Activated naive CD4-positive, alpha-beta T cell treated with anti-CD3 and anti-CD28 coated beads, Interleukin-2, amount 50 U/mL, for 24 hours (primary cell): ENCODE data around the gene PSMD11.
A peak's percentile ranks its signal among the peaks of the same experiment; 100 is the strongest.

Source experiments
- H3K27ac Mint-ChIP-seq: one replicate; pipeline ENCODE4 v1.8.0; 2021; ENCODE audit warnings: mild to moderate bottlenecking, mixed read lengths
- H3K27me3 Mint-ChIP-seq: one replicate; pipeline ENCODE4 v1.8.0; 2021; ENCODE audit warnings: mixed read lengths
- H3K36me3 Mint-ChIP-seq: one replicate; pipeline ENCODE4 v1.8.0; 2021; ENCODE audit warnings: mixed read lengths
- H3K4me1 Mint-ChIP-seq: one replicate; pipeline ENCODE4 v1.8.0; 2021; ENCODE audit warnings: mixed read lengths
- H3K4me3 Mint-ChIP-seq: one replicate; pipeline ENCODE4 v1.8.0; 2021; ENCODE audit warnings: mild to moderate bottlenecking, mixed read lengths
- H3K9me3 Mint-ChIP-seq: one replicate; pipeline ENCODE4 v1.8.0; 2021; ENCODE audit warnings: mixed read lengths

Gene PSMD11

DNA sequence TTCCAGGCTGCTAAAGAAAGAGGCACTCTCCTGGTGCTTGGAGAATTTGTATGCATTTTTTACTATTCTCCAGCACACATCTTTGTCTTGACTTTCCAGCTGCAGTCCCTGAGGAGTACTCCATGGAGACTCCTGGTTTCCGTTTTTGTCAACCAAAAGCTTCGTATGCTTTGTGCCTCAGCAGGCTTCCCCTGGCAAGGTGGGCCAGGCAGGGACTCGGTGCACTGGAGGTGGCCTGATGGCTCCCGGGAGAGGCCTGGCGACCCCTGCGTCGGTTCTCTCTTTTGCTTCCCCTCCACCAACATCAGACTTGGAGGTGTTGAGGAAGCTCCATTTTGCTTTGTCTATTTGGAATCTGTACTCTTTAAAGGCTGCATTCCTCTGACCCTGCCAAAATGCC is 66.2 kb downstream of the PSMD11 start:
- H3K27ac Mint-ChIP-seq, result peak overlapping the region; percentile 46
- H3K27me3 Mint-ChIP-seq, result no peaks in the 10 kb centered on the region
- H3K4me3 Mint-ChIP-seq, result no peak overlapping the region
- peaks cover 71% of the 10 kb centered on the region for H3K4me1 Mint-ChIP-seq
- no peaks in the 10 kb centered on the region for H3K9me3 Mint-ChIP-seq
- H3K36me3 Mint-ChIP-seq, result no peaks in the 10 kb centered on the region

DNA sequence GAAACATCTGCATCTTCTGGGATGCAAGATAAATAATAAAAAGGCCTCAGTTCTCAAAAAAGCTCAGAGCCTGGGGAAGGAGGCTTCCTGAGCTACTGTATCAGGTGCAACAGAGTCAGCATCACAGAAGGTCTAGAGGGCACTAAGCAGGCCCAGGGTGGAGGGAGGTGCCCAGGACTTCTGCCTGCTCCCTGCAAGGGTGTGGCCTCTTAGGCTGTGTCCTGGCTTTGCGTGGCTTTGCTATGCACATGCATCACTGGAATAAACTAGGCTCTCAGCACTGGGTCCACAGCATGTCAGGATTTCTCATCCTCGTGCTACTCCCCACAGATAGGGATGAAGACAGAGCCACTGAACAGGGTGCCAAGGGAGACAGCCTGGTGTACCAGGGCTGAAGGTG is 68.0 kb downstream of the PSMD11 start:
- H3K27me3 Mint-ChIP-seq, result no peaks in the 10 kb centered on the region
- H3K27ac Mint-ChIP-seq, result no peak overlapping the region
- H3K36me3 Mint-ChIP-seq, result no peaks in the 10 kb centered on the region
- H3K4me3 Mint-ChIP-seq, result no peak overlapping the region
- peaks cover 71% of the 10 kb centered on the region for H3K4me1 Mint-ChIP-seq
- H3K9me3 Mint-ChIP-seq, result no peaks in the 10 kb centered on the region

DNA sequence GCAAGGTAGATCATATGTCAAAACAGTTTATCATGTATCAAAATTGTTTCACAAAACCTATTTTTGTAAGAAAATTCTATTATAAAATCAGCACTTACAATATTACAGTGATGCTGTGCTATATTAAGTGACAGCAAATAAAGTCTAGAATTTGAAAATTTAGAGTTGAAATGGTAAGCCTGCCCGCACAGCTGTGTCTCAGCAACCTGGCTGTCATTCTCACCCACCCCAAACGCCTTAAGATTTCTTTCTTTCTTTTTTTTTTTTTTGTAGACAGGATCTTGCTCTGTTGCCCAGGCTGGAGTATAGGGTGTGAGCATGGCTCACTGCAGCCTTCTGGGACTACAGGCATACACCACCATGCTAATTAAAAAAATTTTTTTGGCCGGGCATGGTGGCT is 69.3 kb downstream of the PSMD11 start:
- Mint-ChIP-seq H3K27me3 (no peaks in the 10 kb centered on the region), H3K27ac (peak overlapping the region; percentile 4), H3K36me3 (no peaks in the 10 kb centered on the region), H3K4me3 (no peak overlapping the region), H3K4me1 (peaks cover 76% of the 10 kb centered on the region), H3K9me3 (no peaks in the 10 kb centered on the region)

GRCh38 chr17:32514606-32515005 is 70.3 kb downstream of the PSMD11 start:
- H3K36me3 Mint-ChIP-seq, result no peaks in the 10 kb centered on the region
- H3K9me3 Mint-ChIP-seq, result no peaks in the 10 kb centered on the region
- no peak overlapping the region for H3K27ac Mint-ChIP-seq
- H3K27me3 Mint-ChIP-seq, result no peaks in the 10 kb centered on the region
- H3K4me3 Mint-ChIP-seq, result no peak overlapping the region
- H3K4me1 Mint-ChIP-seq, result peaks cover 74% of the 10 kb centered on the region

DNA sequence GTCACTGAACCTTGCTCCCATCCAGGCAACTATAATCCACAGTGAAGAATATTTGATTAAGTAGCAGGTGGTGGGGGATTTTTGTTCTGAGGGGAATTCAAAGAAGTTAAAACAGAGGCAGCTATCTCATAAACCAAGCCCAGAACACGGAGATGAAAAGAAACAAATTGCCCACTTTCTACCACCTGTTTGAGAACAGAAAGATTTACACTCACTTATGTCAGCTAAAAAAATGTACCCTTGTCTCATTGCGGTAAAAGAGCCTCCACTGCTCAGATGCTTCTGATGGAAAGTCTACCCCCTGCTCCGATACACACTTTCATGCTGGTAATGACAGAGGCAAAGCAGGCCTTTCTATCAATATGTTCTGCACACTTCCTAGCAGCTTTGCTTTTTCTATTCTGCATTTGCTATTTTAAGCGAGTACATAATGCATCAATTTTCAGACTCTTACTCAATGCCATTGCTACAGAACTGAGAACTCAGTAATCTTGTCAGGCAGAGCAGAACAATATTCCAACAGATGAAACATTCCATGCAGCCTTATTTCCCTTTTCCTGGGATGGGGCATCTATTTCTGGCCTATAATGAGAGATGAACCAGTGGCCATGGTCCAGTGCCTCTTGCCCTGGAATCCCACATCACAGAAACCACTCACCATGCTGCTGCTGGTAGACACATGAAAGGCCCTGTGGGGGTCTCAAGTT is 71.5 kb downstream of the PSMD11 start:
- peak overlapping the region; percentile 12 for H3K4me3 Mint-ChIP-seq
- H3K9me3 Mint-ChIP-seq, result no peaks in the 10 kb centered on the region
- peak overlapping the region; percentile 63 for H3K27ac Mint-ChIP-seq
- H3K4me1 Mint-ChIP-seq, result peaks cover 83% of the 10 kb centered on the region
- H3K27me3 Mint-ChIP-seq, result no peaks in the 10 kb centered on the region
- H3K36me3 Mint-ChIP-seq, result no peaks in the 10 kb centered on the region

- H3K27ac Mint-ChIP-seq, result peak overlapping the region; percentile 59
- no peaks in the 10 kb centered on the region for H3K27me3 Mint-ChIP-seq
- peaks cover 83% of the 10 kb centered on the region for H3K4me1 Mint-ChIP-seq
- no peak overlapping the region for H3K4me3 Mint-ChIP-seq
- no peaks in the 10 kb centered on the region for H3K9me3 Mint-ChIP-seq
- no peaks in the 10 kb centered on the region for H3K36me3 Mint-ChIP-seq
These were observed 72.1 kb downstream of the PSMD11 start for GRCh38 chr17:32516450-32516849.

GRCh38 chr17:32516940-32517701 is 72.8 kb downstream of the PSMD11 start:
- H3K36me3 Mint-ChIP-seq, result no peaks in the 10 kb centered on the region
- peak overlapping the region; percentile 44 for H3K4me3 Mint-ChIP-seq
- H3K27ac Mint-ChIP-seq, result peak overlapping the region; percentile 59
- H3K27me3 Mint-ChIP-seq, result no peaks in the 10 kb centered on the region
- H3K4me1 Mint-ChIP-seq, result peaks cover 79% of the 10 kb centered on the region
- no peaks in the 10 kb centered on the region for H3K9me3 Mint-ChIP-seq

- Mint-ChIP-seq H3K36me3 (no peaks in the 10 kb centered on the region), H3K27ac (peak overlapping the region; percentile 69), H3K27me3 (no peaks in the 10 kb centered on the region), H3K4me3 (peak overlapping the region; percentile 52), H3K4me1 (peaks cover 78% of the 10 kb centered on the region), H3K9me3 (no peaks in the 10 kb centered on the region)
These were observed 73.7 kb downstream of the PSMD11 start for GRCh38 chr17:32517982-32518381.

DNA sequence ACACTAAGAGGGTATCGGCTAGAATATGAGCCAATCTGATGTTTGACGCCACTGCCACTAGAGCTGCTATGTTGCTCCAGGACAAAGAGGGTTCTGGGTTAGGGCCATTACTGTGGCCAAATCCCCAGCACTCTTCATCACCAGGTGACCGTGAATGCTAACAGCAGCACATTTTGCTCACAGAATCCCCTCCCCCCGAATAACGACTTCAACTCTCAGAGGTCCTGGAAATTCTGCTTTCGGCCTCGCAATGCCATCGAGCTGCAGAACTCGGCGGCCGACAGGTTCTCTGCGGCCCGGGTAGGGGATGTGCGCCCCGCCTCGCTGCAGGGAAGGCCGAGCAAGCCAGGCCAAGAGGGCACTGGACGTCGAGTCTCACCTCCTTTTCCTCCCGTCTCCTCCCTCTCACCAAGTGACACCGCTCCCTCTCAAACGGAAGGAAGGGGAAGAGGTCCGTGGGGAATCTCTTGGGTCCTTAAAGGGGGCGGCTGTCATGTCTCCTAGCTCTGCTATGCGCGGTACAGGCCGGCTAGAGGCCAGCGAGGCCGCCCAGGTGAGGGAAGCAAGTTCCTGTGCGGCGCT is 74.4 kb downstream of the PSMD11 start:
- H3K36me3 Mint-ChIP-seq, result no peaks in the 10 kb centered on the region
- H3K27me3 Mint-ChIP-seq, result no peaks in the 10 kb centered on the region
- no peaks in the 10 kb centered on the region for H3K9me3 Mint-ChIP-seq
- peak overlapping the region; percentile 52 for H3K4me3 Mint-ChIP-seq
- H3K27ac Mint-ChIP-seq, result peak overlapping the region; percentile 23
- H3K4me1 Mint-ChIP-seq, result peaks cover 81% of the 10 kb centered on the region

- Mint-ChIP-seq H3K36me3 (no peaks in the 10 kb centered on the region), H3K4me3 (peak overlapping the region; percentile 78), H3K27ac (peak overlapping the region; percentile 80), H3K9me3 (no peaks in the 10 kb centered on the region), H3K4me1 (peaks cover 87% of the 10 kb centered on the region), H3K27me3 (no peaks in the 10 kb centered on the region)
These were observed 75.2 kb downstream of the PSMD11 start for GRCh38 chr17:32519228-32520103.

- Mint-ChIP-seq H3K27ac (peak overlapping the region; percentile 80), H3K36me3 (no peaks in the 10 kb centered on the region), H3K9me3 (no peaks in the 10 kb centered on the region), H3K27me3 (no peaks in the 10 kb centered on the region), H3K4me1 (peaks cover 87% of the 10 kb centered on the region), H3K4me3 (peak overlapping the region; percentile 78)
These were observed 75.9 kb downstream of the PSMD11 start for GRCh38 chr17:32520104-32520701.

DNA sequence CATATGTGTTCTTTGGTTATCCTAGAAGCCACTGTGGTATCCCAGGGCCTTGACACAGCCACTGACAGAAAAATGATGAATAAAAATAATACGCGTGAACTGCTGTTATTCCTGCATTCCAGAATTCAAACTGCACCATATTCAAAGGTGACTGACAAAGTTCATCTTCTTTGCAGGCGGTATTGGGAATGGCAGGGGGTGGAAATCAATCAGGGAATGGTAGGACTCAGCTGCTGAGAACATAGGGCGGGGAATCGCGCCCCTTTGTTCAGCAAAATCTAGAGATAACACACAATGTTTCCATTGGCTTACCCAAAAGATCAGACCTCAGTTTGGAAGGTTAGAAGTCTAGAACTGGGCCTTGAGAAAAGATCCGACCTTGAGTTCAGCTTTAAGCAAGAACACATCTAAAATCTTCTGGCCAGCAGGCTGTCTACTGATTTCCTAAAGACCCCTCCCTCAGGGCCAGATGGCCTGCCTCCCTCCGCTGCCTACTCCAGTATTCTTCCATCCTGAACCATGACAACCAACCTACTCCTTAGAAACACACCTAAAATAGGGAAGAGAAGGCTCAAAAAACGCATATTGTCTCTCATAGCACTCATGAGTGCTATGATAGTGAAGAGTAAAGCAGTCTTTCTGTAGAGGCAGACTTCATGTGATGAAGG is 76.6 kb downstream of the PSMD11 start:
- Mint-ChIP-seq H3K27me3 (no peaks in the 10 kb centered on the region), H3K9me3 (no peaks in the 10 kb centered on the region), H3K4me1 (peaks cover 83% of the 10 kb centered on the region), H3K4me3 (peak overlapping the region; percentile 78), H3K36me3 (no peaks in the 10 kb centered on the region), H3K27ac (peak overlapping the region; percentile 80)

- H3K27me3 Mint-ChIP-seq, result no peaks in the 10 kb centered on the region
- H3K4me3 Mint-ChIP-seq, result peak overlapping the region; percentile 45
- H3K4me1 Mint-ChIP-seq, result peaks cover 74% of the 10 kb centered on the region
- peak overlapping the region; percentile 76 for H3K27ac Mint-ChIP-seq
- no peaks in the 10 kb centered on the region for H3K9me3 Mint-ChIP-seq
- H3K36me3 Mint-ChIP-seq, result no peaks in the 10 kb centered on the region
These were observed 78.8 kb downstream of the PSMD11 start for GRCh38 chr17:32523017-32523680.

GRCh38 chr17:32523827-32524552 is 79.7 kb downstream of the PSMD11 start:
- Mint-ChIP-seq H3K36me3 (no peaks in the 10 kb centered on the region), H3K4me3 (peak overlapping the region; percentile 82), H3K4me1 (peaks cover 74% of the 10 kb centered on the region), H3K27me3 (no peaks in the 10 kb centered on the region), H3K27ac (peak overlapping the region; percentile 95), H3K9me3 (no peaks in the 10 kb centered on the region)
